ENCODE data around the gene ADPRHL1.
"Not testable (repeated sequence)": the region's sequence is repeated elsewhere in the genome, so short reads cannot be mapped to it uniquely, and the experiment has no call there.

ADPRHL1 gene

DNA sequence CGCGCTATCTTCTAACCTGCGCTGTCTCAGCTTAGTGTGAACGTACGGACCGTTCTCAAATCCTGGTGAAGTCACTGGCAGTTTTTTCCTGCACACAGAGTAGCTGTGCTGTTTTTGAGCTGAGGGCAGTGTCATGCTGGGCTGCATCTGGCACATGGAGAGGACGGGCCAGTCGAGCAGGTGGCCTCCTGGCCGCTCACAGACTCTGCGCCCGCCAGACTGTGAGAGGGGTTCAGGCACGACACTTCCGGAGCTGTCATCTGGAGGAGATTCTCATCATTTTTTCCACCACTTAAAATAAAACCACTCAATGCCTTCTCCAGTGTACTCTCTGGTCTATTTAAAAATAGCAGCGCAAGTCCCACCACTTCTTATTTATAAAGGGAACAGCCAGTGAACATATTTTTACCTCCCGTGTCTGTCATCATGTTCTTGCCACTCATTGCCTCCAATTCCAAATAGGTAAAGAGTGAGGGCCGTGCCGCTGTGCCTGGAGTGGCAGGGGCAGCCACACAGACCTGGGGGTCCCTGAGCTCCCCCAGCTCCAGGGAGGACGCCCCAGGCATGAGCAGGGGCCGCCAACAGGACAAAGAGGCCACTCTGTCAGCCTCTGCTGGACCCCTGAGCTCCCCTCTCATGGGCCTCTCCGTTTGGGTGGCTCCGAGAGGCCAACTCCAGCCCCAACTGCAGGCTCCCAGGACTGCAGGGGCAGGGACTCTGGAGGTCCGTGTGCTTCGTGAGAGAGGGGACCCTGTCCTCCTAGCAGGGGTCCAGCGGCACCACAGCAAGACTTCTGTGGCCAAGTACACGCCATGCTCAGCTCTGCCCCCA is 52.5 kb downstream of the ADPRHL1 start:
- peak; percentile 62 for DNase-seq

DNA sequence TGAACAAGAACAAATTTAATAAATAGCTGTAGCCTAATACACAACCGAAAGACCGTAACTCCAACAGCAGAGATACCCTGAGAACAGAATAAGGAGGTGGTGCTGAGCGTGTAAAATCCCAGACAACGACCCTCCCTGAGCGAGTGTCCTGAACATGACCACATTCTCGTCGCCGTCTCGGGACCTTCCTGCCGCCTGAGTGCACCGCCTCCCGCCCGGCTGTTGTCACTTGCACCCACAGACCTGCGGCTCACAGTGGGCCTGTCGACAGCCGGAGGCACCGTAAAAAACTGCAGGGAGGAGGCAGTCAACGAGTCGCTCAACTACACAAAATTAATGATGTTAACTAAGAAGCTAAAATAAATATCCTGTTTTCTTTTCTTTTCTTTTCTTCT is 53.5 kb downstream of the ADPRHL1 start:
- peak; percentile 39 for DNase-seq

DNA sequence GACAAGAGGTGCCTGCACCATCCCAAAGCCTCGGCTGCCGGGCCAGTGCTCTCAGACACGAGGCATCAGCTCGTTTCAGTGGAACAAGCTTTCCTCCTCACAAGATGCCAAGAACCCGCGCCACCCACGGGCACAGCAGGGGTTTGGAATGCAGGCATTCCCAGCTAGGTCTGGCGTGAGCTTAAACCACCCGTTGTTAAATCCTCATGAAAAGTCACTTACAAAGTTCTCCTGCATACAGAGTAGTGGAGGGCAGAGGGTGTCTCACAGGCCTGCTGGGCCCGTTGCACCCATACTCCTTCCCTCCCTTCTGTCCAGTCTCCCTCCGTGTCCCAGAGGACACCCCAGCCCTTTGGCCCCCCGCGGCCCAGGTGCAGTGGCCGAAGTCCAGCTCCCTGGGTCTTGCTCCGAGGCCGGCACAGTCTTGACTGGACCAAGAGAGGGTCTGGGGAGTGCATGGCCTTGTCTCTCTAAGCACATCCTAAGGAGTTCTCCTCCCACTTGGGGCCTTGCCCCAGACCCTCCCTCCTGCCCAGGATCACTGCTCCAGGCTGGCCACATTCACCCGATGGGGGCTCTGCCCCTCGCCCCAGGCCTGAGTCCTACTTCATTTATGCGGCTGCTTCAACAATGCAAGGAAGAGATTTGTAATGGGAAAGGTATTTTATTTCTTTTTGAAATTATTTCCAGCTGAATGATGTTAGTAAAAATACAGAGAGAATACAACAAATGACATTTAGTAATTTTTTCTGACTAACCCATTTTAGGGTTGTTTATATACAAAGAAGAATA is 54.1 kb downstream of the ADPRHL1 start:
- peak; percentile 63 for DNase-seq

- DNase-seq: no peak
Measured at GRCh38 chr13:113397608-113398425, 55.5 kb downstream of the ADPRHL1 start.

- no peak for DNase-seq
Measured at GRCh38 chr13:113394339-113394640, 59.0 kb downstream of the ADPRHL1 start.

- peak; percentile 86 for DNase-seq
Measured at GRCh38 chr13:113393563-113394338, 59.5 kb downstream of the ADPRHL1 start.

- DNase-seq: no peak
Measured at GRCh38 chr13:113393226-113393562, 60.1 kb downstream of the ADPRHL1 start.

GRCh38 chr13:113390874-113391497 is 62.3 kb downstream of the ADPRHL1 start:
- no peak for DNase-seq

DNA sequence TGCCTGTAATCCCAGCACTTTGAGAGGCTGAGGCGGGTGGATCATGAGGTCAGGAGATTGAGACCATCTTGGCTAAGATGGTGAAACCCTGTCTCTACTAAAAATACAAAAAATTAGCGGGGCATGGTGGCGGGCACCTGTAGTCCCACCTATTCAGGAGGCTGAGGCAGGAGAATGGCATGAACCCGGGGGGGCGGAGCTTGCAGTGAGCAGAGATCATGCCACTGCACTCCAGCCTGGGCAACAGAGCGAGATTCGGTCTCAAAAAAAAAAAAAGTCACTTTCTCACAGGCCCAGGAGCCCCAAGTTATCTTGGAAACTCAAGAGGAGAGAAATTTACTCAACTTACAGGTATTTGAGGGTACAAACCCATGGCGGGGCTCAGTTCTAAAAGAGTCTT is 63.7 kb downstream of the ADPRHL1 start:
- not testable (repeated sequence) for DNase-seq

DNA sequence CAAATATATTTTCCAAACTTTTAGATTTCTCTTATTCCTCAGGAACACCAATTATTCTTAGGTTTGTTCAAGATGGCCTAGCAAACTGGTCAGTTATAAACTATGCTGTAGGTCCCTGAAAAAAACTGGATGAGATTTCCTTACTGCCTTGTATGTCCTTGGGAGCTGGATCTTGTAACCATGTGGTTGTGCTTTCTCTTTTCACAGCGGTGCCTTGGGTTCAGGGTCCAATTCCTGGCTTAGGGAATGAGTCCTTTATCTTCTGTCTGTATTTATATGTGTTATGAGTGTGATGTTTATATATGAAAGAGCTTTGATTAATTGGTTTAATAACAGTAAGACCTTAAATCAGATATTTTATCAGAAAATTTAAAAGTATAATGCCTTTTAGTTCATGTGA is 65.9 kb downstream of the ADPRHL1 start:
- DNase-seq: no peak

DNA sequence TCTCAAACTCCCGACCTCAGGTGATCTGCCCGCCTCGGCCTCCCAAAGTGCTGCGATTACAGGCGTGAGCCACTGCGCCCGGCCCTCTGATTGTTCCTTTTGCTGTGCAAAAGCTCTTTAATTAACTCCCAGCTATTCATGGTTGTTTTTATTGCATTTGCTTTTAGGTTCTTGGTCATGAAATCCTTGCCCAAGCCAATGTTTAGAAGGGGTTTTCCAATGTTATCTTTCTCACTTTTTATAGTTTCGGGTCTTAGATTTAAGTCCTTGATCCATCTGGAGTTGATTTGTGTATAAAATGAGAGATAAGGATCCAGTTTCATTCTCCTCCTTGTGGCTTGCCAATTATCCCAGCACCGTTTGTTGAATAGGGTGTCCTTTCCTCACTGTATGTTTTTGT is 70.2 kb downstream of the ADPRHL1 start:
- DNase-seq: no peak

DNA sequence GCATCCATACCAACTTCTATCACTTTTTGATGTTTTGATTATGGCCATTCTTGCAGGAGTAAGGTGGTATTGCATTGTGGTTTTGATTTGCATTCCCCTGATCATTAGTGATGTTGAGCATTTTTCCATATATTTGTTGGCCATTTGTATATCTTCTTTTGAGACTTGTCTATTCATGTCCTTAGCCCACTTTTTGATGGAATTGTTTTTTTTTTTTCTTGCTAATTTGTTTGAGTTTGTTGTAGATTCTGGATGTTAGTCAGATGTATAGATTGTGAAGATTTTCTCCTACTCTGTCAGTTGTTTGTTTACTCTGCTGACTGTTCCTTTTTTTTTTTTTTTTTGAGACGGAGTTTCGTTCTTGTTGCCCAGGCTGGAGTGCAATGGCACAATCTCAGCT is 70.7 kb downstream of the ADPRHL1 start:
- DNase-seq: not testable (repeated sequence)

DNA sequence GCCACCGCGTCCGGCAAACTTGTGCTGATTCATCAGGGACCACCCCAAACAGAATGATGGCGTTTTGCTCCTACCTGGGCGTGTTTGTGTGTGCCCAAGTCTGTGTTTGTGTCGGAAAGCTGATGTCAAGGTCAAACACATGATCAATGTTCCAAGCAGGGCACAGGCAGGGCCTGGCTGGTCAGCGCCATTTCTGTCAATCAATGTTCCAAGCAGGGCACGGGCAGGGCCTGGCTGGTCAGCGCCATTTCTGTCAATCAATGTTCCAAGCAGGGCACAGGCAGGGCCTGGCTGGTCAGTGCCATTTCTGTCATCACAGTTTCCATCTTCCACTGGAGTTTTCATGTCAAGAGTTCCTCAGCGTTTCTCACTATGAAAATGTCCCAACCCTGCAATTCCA is 74.5 kb downstream of the ADPRHL1 start:
- no peak for DNase-seq

DNA sequence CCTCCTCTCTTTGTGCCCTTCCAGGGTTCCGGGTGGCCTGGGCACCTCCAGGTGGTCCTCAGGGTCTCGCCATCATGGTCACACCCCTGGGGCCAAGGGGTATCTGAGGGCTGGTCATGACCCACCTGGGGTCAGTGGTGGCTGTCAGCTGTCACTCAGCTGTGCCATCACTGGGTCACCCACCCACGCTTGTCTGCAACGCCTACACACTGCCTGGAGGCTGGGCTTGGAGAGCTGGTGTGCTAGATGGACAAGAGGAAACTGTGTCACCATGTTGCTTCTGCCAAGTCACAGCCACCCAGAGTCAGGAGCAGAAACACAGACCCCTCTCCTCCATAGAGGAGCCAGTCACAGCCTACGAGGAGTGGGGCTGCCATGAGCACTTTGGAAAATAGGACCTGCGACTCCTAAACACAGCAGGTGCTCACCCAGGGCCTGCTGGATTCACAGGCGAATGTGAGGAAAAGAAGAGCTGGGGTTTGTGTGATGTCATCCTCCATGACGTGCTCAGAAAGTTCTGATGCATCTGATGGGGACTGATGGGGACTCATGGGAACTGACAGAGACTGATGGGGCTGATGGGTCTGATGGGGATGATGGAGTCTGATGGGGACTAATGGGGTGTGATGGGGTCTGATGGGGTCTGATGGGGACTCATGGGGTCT is 78.6 kb downstream of the ADPRHL1 start:
- no peak for DNase-seq

DNA sequence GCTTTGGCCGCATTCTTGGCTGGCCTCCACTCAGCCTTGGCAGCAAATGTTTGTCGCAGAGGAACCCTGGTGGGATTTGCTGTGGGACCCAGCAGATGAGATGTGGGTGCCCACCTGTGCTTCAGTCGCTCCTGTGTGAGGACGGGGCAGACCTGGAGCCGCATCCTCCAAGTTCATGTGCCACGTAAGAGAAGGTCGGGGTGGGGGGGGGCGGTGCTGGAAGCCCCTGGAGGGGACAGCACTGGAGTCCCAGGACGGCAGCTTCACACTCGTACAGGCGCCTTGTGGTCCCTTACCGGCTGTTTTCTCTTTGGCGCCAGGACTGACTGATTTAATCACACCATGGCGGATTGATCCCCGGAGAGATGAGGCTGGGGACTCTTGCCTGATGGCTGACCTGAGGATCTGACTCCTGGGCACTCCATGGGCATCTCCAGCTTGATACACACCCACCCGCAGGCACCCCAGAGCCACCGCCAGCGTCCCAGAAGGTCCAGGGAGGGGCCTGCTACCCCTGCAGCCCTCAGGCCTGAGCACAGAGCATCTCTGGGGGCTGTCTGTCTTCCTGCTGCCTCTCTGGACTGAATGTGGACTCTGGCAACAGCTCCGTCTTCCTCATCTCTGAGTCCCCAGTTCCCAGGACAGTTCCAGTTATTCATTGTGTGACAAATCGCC is 79.3 kb downstream of the ADPRHL1 start:
- no peak for DNase-seq

DNA sequence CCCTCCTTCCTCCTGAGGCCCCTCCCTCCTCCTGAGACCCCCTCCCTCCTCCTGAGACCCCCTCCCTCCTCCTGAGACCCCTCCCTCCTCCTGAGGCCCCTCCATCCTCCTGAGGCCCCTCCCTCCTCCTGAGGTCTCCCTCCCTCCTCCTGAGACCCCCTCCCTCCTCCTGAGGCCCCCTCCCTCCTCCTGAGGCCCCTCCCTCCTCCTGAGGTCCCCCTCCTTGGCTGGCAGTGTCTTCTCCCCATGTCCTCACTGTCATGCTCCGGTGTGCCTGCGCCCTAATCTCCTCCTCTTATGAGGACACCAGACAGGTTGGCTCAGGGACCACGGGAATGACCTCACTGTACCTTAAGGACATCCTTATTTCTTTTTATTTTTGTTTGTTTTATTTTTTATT is 81.6 kb downstream of the ADPRHL1 start:
- not testable (repeated sequence) for DNase-seq

DNA sequence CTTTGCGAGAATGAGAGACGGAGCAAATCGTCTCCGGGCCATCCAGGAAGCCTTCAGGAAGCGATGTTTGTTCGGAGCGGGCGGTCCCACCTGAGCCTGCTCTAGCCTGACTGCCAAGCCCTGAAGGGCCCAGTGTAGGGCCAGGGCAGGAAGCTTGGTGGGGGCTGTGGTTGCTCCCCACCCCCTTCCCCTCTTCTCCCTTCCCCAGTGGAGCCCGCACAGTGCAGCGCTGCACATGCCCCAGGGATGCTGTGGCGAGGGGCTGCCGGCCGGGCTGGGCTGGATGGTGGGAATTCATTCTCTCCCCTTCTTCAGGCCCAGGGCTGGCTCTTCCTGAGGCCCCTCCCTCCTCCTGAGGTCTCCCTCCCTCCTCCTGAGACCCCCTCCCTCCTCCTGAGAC is 82.2 kb downstream of the ADPRHL1 start:
- DNase-seq: no peak

DNA sequence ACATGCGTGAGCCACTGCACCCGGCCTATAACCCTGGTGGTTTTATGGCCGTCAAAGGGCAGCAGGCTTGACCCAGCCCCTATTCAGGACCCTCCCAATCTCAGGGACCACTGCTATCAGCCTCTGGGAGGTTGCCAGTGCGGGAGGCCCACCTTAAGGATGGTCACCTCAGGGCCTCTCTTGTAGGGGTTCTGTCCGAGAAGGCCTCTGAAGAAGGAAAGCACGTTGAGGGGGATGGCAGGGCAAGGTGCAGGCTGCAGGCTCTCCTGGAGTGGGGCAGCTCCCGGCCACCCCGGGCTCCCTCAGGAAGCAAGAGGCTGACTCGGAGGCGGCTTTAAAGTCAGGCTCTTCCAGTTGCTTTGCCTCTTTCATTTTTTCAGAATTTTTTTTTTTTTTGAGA is 83.4 kb downstream of the ADPRHL1 start:
- DNase-seq: no peak

DNA sequence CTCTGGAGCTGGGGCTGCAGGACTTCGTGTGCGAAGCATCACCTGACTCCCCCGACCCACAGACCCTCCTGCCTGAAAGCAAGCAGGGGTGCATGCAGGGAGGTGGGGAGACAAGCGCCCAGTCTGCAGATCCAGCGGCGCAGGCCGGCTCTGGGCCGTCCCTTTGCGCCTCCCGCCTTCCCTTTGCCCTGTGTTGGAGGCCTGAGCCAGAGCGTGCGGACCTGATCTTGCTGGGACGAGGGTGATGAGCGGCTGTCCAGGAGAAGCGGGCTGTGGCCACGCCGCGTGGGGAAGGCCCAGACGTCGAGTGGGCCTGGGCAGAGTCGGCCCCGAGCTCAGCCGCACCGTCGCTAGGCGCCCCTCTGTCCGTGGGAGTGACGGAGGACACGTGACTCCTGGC is 84.1 kb downstream of the ADPRHL1 start:
- DNase-seq: no peak

DNA sequence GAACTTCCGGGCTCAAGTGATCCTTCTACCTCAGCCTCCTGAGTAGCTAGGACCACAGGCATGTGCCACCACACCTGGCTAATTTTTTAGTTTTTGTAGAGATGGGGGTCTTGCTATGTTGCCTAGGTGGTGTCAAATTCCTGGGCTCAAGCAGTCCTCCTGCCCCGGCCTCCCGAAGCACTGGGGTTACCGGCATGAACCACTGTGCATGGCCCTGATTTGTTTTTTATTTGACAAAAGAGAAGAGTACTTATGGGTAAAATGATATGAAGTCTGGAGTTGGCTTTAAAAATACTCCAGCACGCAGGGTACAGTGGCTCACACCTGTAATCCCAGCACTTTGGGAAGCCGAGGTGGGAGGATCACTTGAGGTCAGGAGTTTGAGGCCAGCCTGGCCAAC is 84.9 kb downstream of the ADPRHL1 start:
- DNase-seq: not testable (repeated sequence)

GRCh38 chr13:113367771-113368170 is 85.5 kb downstream of the ADPRHL1 start:
- DNase-seq: no peak

Measured in right forelimb (tissue), 1 donor.